Neuronal stem cell (in vitro differentiated cells): ENCODE measurements around the gene ROMO1.
"Not testable (repeated sequence)": the region's sequence is repeated elsewhere in the genome, so short reads cannot be mapped to it uniquely, and the experiment has no call there.

Experiments used
- DNase-seq: peaks from one replicate; pipeline ENCODE4 v3.0.0-alpha.2; 2013; ENCODE audit warnings: low spot score
- H2AFZ ChIP-seq: one replicate; pipeline ENCODE4 v1.6.1; 2013; ENCODE audit warnings: mild to moderate bottlenecking, low read length, inconsistent platforms
- H2AK5ac ChIP-seq: 2 replicates; pipeline ENCODE4 v1.6.1; 2013; ENCODE audit warnings: low read depth, mild to moderate bottlenecking, inconsistent platforms, low read length, moderate library complexity, mixed read lengths
- H2BK120ac ChIP-seq: 2 replicates; pipeline ENCODE4 v1.6.1; 2013; ENCODE audit warnings: low read depth, mild to moderate bottlenecking, inconsistent platforms, low read length, moderate library complexity, mixed read lengths
- H2BK12ac ChIP-seq: one replicate; pipeline ENCODE4 v1.6.1; 2013; ENCODE audit warnings: low read length, inconsistent platforms
- H2BK15ac ChIP-seq: 2 replicates; pipeline ENCODE4 v1.6.1; 2013; ENCODE audit warnings: mild to moderate bottlenecking, low read length, inconsistent platforms, mixed read lengths
- H2BK5ac ChIP-seq: one replicate; pipeline ENCODE4 v1.6.1; 2013; ENCODE audit warnings: inconsistent platforms, mild to moderate bottlenecking, low read length, moderate library complexity
- H3K14ac ChIP-seq: one replicate; pipeline ENCODE4 v1.6.1; 2013; ENCODE audit warnings: low read length, inconsistent platforms
- H3K18ac ChIP-seq: 2 replicates; pipeline ENCODE4 v1.6.1; 2013; ENCODE audit warnings: low read length, inconsistent platforms
- H3K23ac ChIP-seq: 2 replicates; pipeline ENCODE4 v1.6.1; 2013; ENCODE audit warnings: low read depth, mild to moderate bottlenecking, mixed read lengths, low read length, inconsistent platforms; ENCODE audit not compliant: poor library complexity
- H3K27ac ChIP-seq: replicated peaks from 3 replicates; pipeline ENCODE4 v1.5.1; 2013; ENCODE audit warnings: low read length, inconsistent platforms
- H3K27me3 ChIP-seq, 3 experiments: 2 replicates each; pipeline ENCODE4 v1.6.1; 2013; ENCODE audit warnings: low read length in 3 of 3, mild to moderate bottlenecking in 2 of 3, inconsistent platforms in 1 of 3, low read depth in 1 of 3, mixed read lengths in 1 of 3, moderate library complexity in 1 of 3; ENCODE audit not compliant: control insufficient read depth in 3 of 3, insufficient read depth in 3 of 3
- H3K36me3 ChIP-seq, 2 donors: replicated peaks in 1 of 2; 2 replicates each; pipeline ENCODE4 v1.6.1; 2013; ENCODE audit warnings: low read length in 2 of 2; ENCODE audit not compliant: control insufficient read depth in 2 of 2, insufficient read depth in 2 of 2
- H3K4ac ChIP-seq: 2 replicates; pipeline ENCODE4 v1.6.1; 2013; ENCODE audit warnings: inconsistent platforms, mild to moderate bottlenecking, low read length, moderate library complexity
- H3K4me1 ChIP-seq, 2 donors: 1 replicate in 1 of 2; 2 replicates in 1 of 2; pipeline ENCODE4 v1.6.1; 2013; ENCODE audit warnings: low read length in 2 of 2, low read depth in 1 of 2; ENCODE audit not compliant: control insufficient read depth in 2 of 2, insufficient read depth in 1 of 2
- H3K4me2 ChIP-seq: one replicate; pipeline ENCODE4 v1.6.1; 2013; ENCODE audit warnings: mild to moderate bottlenecking, low read length, inconsistent platforms; ENCODE audit not compliant: insufficient read depth, poor library complexity, severe bottlenecking
- H3K4me3 ChIP-seq, 2 donors: 2 replicates each; pipeline ENCODE4 v1.5.1; 2013; ENCODE audit warnings: low read length in 2 of 2, mild to moderate bottlenecking in 2 of 2, inconsistent platforms in 1 of 2, moderate library complexity in 1 of 2
- H3K79me1 ChIP-seq: one replicate; pipeline ENCODE4 v1.6.1; 2013; ENCODE audit warnings: low read depth, mild to moderate bottlenecking, inconsistent platforms, low read length, moderate library complexity
- H3K9ac ChIP-seq: one replicate; pipeline ENCODE4 v1.6.1; 2013; ENCODE audit warnings: mild to moderate bottlenecking, low read depth, low read length, inconsistent platforms; ENCODE audit not compliant: poor library complexity
- H3K9me3 ChIP-seq, 2 donors: replicated peaks in 1 of 2; 2 replicates each; pipeline versions ENCODE3 to v1.6.1; 2013; ENCODE audit warnings: low read length in 2 of 2, mild to moderate bottlenecking in 2 of 2, inconsistent platforms in 1 of 2, low read depth in 1 of 2, mixed read lengths in 1 of 2, moderate library complexity in 1 of 2; ENCODE audit not compliant: control insufficient read depth in 2 of 2, insufficient read depth in 1 of 2
- H4K8ac ChIP-seq: one replicate; pipeline ENCODE4 v1.6.1; 2013; ENCODE audit warnings: low read depth, mild to moderate bottlenecking, inconsistent platforms, low read length, moderate library complexity
- H4K91ac ChIP-seq: one replicate; pipeline ENCODE4 v1.6.1; 2013; ENCODE audit warnings: low read length, low read depth, mild to moderate bottlenecking, inconsistent platforms; ENCODE audit not compliant: poor library complexity
- WGBS, 2 donors: extraction: QIAGEN DNeasy Blood & Tissue Kit; methylation state at CpG; one replicate each; pipeline ENCODE4 v1.1.7; 2013; ENCODE audit warnings: missing lambda C conversion rate in 2 of 2, mixed read lengths in 1 of 2; ENCODE audit not compliant: insufficient read length in 2 of 2, insufficient replicate concordance in 1 of 2; ENCODE audit errors: extremely low coverage in 2 of 2; 5-methylcytosine and 5-hydroxymethylcytosine counted together

The ROMO1 gene

DNA sequence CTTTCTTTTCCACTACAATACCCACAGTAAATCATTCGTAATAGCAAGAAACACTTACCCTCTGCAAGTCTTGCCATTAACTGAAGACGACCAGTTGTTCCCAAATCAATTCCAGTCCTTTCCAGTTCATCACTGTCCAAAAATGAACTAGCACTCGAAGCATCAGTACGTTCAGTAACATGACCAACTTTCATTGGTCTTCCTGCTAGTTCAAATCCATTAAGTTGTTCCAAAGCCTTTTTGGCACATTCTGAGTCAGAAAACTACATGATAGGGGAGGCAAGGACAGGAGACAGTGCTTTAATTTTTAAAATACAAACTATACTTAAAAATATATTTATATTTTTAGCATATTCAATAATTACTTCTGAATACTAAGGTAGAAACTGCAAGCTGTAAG, 14.9 kb downstream of the ROMO1 start:
- no peak overlapping the region for H2AK5ac ChIP-seq
- WGBS, 2 donors: no CpG with 5 or more reads among the region's 4 CpGs
- H4K91ac ChIP-seq: no peak overlapping the region
- no peak overlapping the region for H3K4me2 ChIP-seq
- H3K14ac ChIP-seq: no peak overlapping the region
- no peak for DNase-seq
- H3K4me3 ChIP-seq: no peak overlapping the region
- H3K18ac ChIP-seq: no peak overlapping the region
- H3K27ac ChIP-seq: no peak overlapping the region
- no peak overlapping the region for H4K8ac ChIP-seq
- no peak overlapping the region for H2BK12ac ChIP-seq
- H3K4ac ChIP-seq: no peak overlapping the region
- peaks cover 0 to 12% of the 10 kb centered on the region in 2 donors for H3K4me1 ChIP-seq
- H3K27me3 ChIP-seq: no peaks in the 10 kb centered on the region
- no peak overlapping the region for H3K23ac ChIP-seq
- H2BK120ac ChIP-seq: no peak overlapping the region
- H3K79me1 ChIP-seq: peaks cover 4% of the 10 kb centered on the region
- H3K9me3 ChIP-seq: no peaks in the 10 kb centered on the region
- no peak overlapping the region for H2BK5ac ChIP-seq
- H2AFZ ChIP-seq: no peak overlapping the region
- no peak overlapping the region for H3K9ac ChIP-seq
- no peak overlapping the region for H2BK15ac ChIP-seq
- H3K36me3 ChIP-seq: peaks cover 42 to 100% of the 10 kb centered on the region in 2 donors

DNA sequence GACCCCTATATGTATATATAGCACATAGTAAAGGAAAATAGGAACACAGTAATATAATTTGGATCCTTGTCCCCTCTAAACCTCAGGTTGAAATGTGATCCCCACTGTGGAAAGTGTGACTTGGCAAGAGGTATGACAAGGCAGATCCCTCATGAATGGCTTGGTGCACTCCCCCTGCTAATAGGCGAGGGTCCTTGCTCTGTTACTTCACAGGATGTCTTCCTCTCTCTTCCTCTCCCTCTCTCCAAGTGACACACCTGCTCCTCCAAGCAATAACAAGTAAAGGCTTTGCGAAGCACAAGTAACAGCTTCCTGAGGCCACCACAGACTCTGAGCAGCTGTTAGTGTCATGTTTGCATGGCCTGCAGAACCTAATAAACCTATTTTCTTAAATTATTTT, 16.4 kb downstream of the ROMO1 start:
- H3K36me3 ChIP-seq: peaks cover 54 to 100% of the 10 kb centered on the region in 2 donors
- no peak overlapping the region for H2BK120ac ChIP-seq
- no peak overlapping the region for H4K8ac ChIP-seq
- H3K9ac ChIP-seq: no peak overlapping the region
- H3K4me1 ChIP-seq: no peaks in the 10 kb centered on the region
- peaks cover 8% of the 10 kb centered on the region for H3K79me1 ChIP-seq
- WGBS, 2 donors: no CpG with 5 or more reads among the region's 2 CpGs
- no peak overlapping the region for H3K14ac ChIP-seq
- no peak overlapping the region for H2AK5ac ChIP-seq
- H2BK5ac ChIP-seq: no peak overlapping the region
- H3K27ac ChIP-seq: no peak overlapping the region
- H2AFZ ChIP-seq: no peak overlapping the region
- H3K4me3 ChIP-seq: no peak overlapping the region
- H2BK12ac ChIP-seq: no peak overlapping the region
- H3K4ac ChIP-seq: no peak overlapping the region
- no peak overlapping the region for H2BK15ac ChIP-seq
- no peak overlapping the region for H3K18ac ChIP-seq
- H3K4me2 ChIP-seq: no peak overlapping the region
- H4K91ac ChIP-seq: no peak overlapping the region
- H3K27me3 ChIP-seq: no peaks in the 10 kb centered on the region
- no peaks in the 10 kb centered on the region for H3K9me3 ChIP-seq
- no peak overlapping the region for H3K23ac ChIP-seq
- no peak for DNase-seq

DNA sequence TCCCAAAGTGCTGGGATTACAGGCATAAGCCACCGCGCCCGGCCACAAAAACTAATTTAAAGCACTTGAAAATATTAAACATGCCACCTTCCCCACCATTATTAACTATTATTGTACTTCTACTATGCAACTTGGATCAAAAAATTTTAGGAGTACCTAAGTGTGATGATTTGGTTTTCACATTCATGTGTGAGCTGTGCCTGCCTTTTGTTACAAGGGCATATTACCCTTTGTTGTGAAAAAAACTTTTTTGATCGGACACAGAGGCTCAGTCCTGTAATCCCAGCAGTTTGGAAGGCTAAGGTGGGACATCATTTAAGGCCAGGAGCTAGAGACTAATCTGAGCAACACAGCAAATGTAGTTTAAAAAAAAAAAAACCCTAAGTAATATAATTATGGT, 17.1 kb downstream of the ROMO1 start:
- no peak overlapping the region for H4K91ac ChIP-seq
- H3K4me3 ChIP-seq: no peak overlapping the region
- H3K36me3 ChIP-seq: peaks cover 59 to 100% of the 10 kb centered on the region in 2 donors
- peaks cover 8% of the 10 kb centered on the region for H3K79me1 ChIP-seq
- no peak overlapping the region for H2BK12ac ChIP-seq
- no peak overlapping the region for H3K4me2 ChIP-seq
- H3K9me3 ChIP-seq: no peaks in the 10 kb centered on the region
- H2BK15ac ChIP-seq: no peak overlapping the region
- no peak overlapping the region for H3K23ac ChIP-seq
- no peak overlapping the region for H3K27ac ChIP-seq
- H3K14ac ChIP-seq: no peak overlapping the region
- no peak overlapping the region for H3K4ac ChIP-seq
- H3K4me1 ChIP-seq: no peaks in the 10 kb centered on the region
- H2AFZ ChIP-seq: no peak overlapping the region
- H2AK5ac ChIP-seq: no peak overlapping the region
- whole genome bisulfite sequencing, 2 donors: no CpG with 5 or more reads among the region's 4 CpGs
- H3K27me3 ChIP-seq: no peaks in the 10 kb centered on the region
- no peak overlapping the region for H3K9ac ChIP-seq
- H2BK120ac ChIP-seq: no peak overlapping the region
- H2BK5ac ChIP-seq: no peak overlapping the region
- H4K8ac ChIP-seq: no peak overlapping the region
- no peak for DNase-seq
- H3K18ac ChIP-seq: no peak overlapping the region

DNA sequence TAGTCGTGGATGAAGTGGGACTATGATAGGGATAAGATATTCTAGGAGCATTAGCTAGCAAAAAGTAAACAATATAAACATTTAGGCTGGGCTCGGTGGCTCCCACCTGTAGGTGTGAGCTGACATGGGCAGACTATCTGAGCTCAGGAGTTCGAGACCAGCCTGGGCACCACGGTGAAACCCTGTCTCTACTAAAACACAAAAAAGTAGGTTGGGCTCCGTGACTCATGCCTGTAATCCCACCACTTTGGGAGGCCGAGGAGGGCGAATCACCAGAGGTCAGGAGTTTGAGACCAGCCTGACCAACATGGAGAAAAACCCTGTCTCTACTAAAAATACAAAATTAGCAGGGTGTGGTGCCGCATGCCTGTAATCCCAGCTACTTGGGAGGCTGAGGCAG, 19.1 kb downstream of the ROMO1 start:
- not testable (repeated sequence) for H3K27ac ChIP-seq, H3K4ac ChIP-seq, H4K8ac ChIP-seq, H2BK120ac ChIP-seq, H2AFZ ChIP-seq, H3K18ac ChIP-seq, H2AK5ac ChIP-seq, H3K9me3 ChIP-seq, H3K27me3 ChIP-seq, H4K91ac ChIP-seq, H3K9ac ChIP-seq, H2BK12ac ChIP-seq, H3K14ac ChIP-seq, H3K4me3 ChIP-seq, H3K4me1 ChIP-seq, DNase-seq, H3K4me2 ChIP-seq, H2BK5ac ChIP-seq, H3K79me1 ChIP-seq, H2BK15ac ChIP-seq, H3K23ac ChIP-seq
- peaks cover 61 to 99% of the 10 kb centered on the region in 2 donors for H3K36me3 ChIP-seq
- no CpG with 5 or more reads among the region's 8 CpGs for WGBS, 2 donors
